ENCODE data around the gene CCR3. TPM values are rescaled to one million over a fixed set of nuclear protein-coding genes. Genes with fewer than 3 reads are reported as not detected.

Gene CCR3
- total and polyA plus RNA-seq, 9 of the 15 experiments (the other 6 are each of a cell fraction or from before 2014, with no cell fraction given), result not detected

- Histone ChIP-seq H3K9me3 (replicated peaks; ENCODE audit: control insufficient read depth, insufficient read depth, low read depth, low read length) (no peaks in the 10 kb centered on the region), H3K9me1 (ENCODE audit: control insufficient read depth, insufficient read depth, low read length) (no peaks in the 10 kb centered on the region), H3K9ac (ENCODE audit: insufficient read depth in 1 of 2, low read depth in 2 of 2, low read length in 2 of 2) (no peak overlapping the region), H3K36me3 (ENCODE audit: control insufficient read depth, insufficient read depth, low read length) (no peaks in the 10 kb centered on the region), H3K27ac (ENCODE audit: extremely low read depth, low read depth, low read length) (no peak overlapping the region), H2AFZ (ENCODE audit: low read depth, low read length) (no peak overlapping the region), H3K79me2 (ENCODE audit: control insufficient read depth, insufficient read depth, low read length) (no peaks in the 10 kb centered on the region), H3K27me3 (ENCODE audit: control insufficient read depth in 2 of 2, insufficient read depth in 2 of 2, low read length in 2 of 2) (peaks cover 14 to 24% of the 10 kb centered on the region in 2 experiments; a peak in 4 of 5 replicates), H4K20me1 (replicated peaks; ENCODE audit: control insufficient read depth, insufficient read depth, low read length) (no peaks in the 10 kb centered on the region), H3K4me1 (replicated peaks in 1 of 2; ENCODE audit: control insufficient read depth in 2 of 2, insufficient read depth in 2 of 2, low read length in 2 of 2) (no peaks in the 10 kb centered on the region; a peak in 1 of 5 replicates), H3K4me3 (no peak overlapping the region), H3K4me2 (ENCODE audit: insufficient read depth, low read length) (no peak overlapping the region)
- no TSS peak for BruUV-seq (replicated peaks)
- FAIRE-seq (no peak), ATAC-seq (no peak), DNase-seq (ENCODE audit: extremely low read depth in 1 of 4, low spot score in 3 of 4) (no peak)
- in situ Hi-C loops (cut with MboI) (no loop called here), intact Hi-C loops (cut with micrococcal nuclease) (no loop called here)
- 0% methylated on average over 7 of the region's 7 CpGs for WGBS (ENCODE audit: insufficient coverage, low coverage, missing lambda C conversion rate)
- TF ChIP-seq FUS (optimal IDR thresholded peaks at IDR 0.05; ENCODE audit: low read depth, low read length) (no peak), PPARD (CRISPR knock-in tag; IDR thresholded peaks at IDR 0.05) (no peak), PHF21A (IDR thresholded peaks at IDR 0.05; ENCODE audit: borderline replicate concordance, low read depth) (no peak), HSF4 (CRISPR knock-in tag; IDR thresholded peaks at IDR 0.05; ENCODE audit: borderline replicate concordance) (no peak), BRD4 (IDR thresholded peaks at IDR 0.05) (no peak), SMARCA4 (IDR thresholded peaks at IDR 0.05) (no peak), KAT7 (CRISPR knock-in tag; IDR thresholded peaks at IDR 0.05; ENCODE audit: borderline replicate concordance) (no peak), PML (IDR thresholded peaks at IDR 0.05; ENCODE audit: low read length) (no peak), ZNF551 (CRISPR knock-in tag; IDR thresholded peaks at IDR 0.05) (no peak), ZNF586 (CRISPR knock-in tag; conservative IDR thresholded peaks at IDR 0.05) (no peak), PYGO2 (tag; IDR thresholded peaks at IDR 0.05) (no peak), POLR2A (conservative IDR thresholded peaks at IDR 0.05) (no peak)
- TF ChIP-seq, protein P1, sequence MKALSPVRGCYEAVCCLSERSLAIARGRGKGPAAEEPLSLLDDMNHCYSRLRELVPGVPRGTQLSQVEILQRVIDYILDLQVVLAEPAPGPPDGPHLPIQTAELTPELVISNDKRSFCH (CRISPR knock-in tag; IDR thresholded peaks at IDR 0.05), result no peak
- TF ChIP-seq, protein P1 (tag; IDR thresholded peaks at IDR 0.05), result no peak
- ChIA-PET CTCF (ENCODE audit: low intra/inter-chr PET ratio) (no interaction called here), POLR2A (no interaction called here)
Measured at GRCh38 chr3:46301122-46301835, 59.0 kb downstream of the CCR3 start.

Data from K562 (cell line).